Heart left ventricle (tissue), 16 donors: ENCODE data around the gene SLC5A9. TPM values are rescaled to one million over a fixed set of nuclear protein-coding genes. Genes with fewer than 3 reads are reported as not detected.

Source experiments
- ATAC-seq, 4 donors: fragments of 200-7000 bp; cut with Tn5 transposase; one replicate each; pipeline ENCODE4 v1.9.1; 2020 to 2022; ENCODE audit warnings: moderate library complexity in 4 of 4, mild to moderate bottlenecking in 3 of 4, moderate number of reproducible peaks in 1 of 4
- DNase-seq, 5 donors: peaks; one replicate each; pipeline ENCODE4 v3.0.0-alpha.2; 2020
- H3K27ac ChIP-seq, 12 donors: fragments of 200-600 bp; sonication (generic) in 4 of 12; one replicate each; pipeline versions ENCODE4 v1.5.0 to v1.8.0; 2016 to 2022; ENCODE audit warnings: mild to moderate bottlenecking in 2 of 12
- H3K27me3 ChIP-seq, 9 donors: fragments of 200-600 bp; sonication (generic) in 2 of 9; one replicate each; pipeline versions ENCODE4 v1.5.1 to v1.8.0; 2016 to 2022; ENCODE audit warnings: mild to moderate bottlenecking in 3 of 9
- H3K36me3 ChIP-seq, 9 donors: fragments of 200-600 bp; sonication (generic) in 2 of 9; one replicate each; pipeline versions ENCODE4 v1.5.0 to v1.8.0; 2018 to 2022; ENCODE audit warnings: mild to moderate bottlenecking in 2 of 9
- H3K4me1 ChIP-seq, 12 donors: fragments of 200-600 bp; sonication (generic) in 4 of 12; one replicate each; pipeline versions ENCODE4 v1.5.0 to v1.8.0; 2016 to 2022; ENCODE audit warnings: mild to moderate bottlenecking in 3 of 12
- H3K4me3 ChIP-seq, 12 donors: fragments of 200-600 bp; sonication (generic) in 4 of 12; one replicate each; pipeline versions ENCODE4 v1.5.0 to v1.8.0; 2017 to 2022; ENCODE audit warnings: mild to moderate bottlenecking in 9 of 12, moderate library complexity in 4 of 12
- H3K9me3 ChIP-seq, 12 donors: fragments of 200-600 bp; sonication (generic) in 4 of 12; one replicate each; pipeline versions ENCODE4 v1.5.0 to v1.8.0; 2016 to 2022; ENCODE audit warnings: mild to moderate bottlenecking in 1 of 12
- CTCF ChIP-seq, 12 donors: fragments of 200-600 bp; sonication (generic) in 4 of 12; IDR thresholded peaks; one replicate each; pipeline versions ENCODE4 v1.5.0 to v1.8.0; 2018 to 2022; ENCODE audit warnings: antibody characterized with exemption in 12 of 12, mild to moderate bottlenecking in 5 of 12
- POLR2A ChIP-seq, 2 donors: fragments of 450-650 bp; IDR thresholded peaks; one replicate each; pipeline ENCODE4 v1.6.1; 2017; ENCODE audit warnings: antibody characterized with exemption in 2 of 2, mild to moderate bottlenecking in 2 of 2, moderate library complexity in 2 of 2
- WGBS, 4 donors: extraction: QIAGEN DNeasy Blood & Tissue Kit in 2 of 4; methylation state at CpG; one replicate each; pipeline versions ENCODE4 v1.1.5 to v1.1.7; 2013 to 2018; 5-methylcytosine and 5-hydroxymethylcytosine counted together
- intact Hi-C, 10 donors: fragments of 100-400 bp; cut with DNase I; formaldehyde crosslinking; loops; one replicate each; pipeline versions ENCODE4 v1.11.1 to v1.14.2; 2022
- polyA plus RNA-seq, 2 donors: library from polyadenylated mRNA; stranded (reverse); fragments of 200-250 nt; gene quantifications; one replicate each; pipeline ENCODE4 v1.2.3, GENCODE V29; 2013
- total RNA-seq, 9 donors: library from RNA; depleted of rRNA in 2 of 9; stranded (reverse); fragments of >200 nt in 2 of 9; fragmentation: NEBNext Ultra II Directional in 3 of 9; extraction: Animal tissue kit (Norgen Biotek cat#: 25700) in 3 of 9; gene quantifications; one replicate each; pipeline versions ENCODE4 v1.1.0 to v1.2.4, GENCODE V29; 2016 to 2023
- donor health status: ischemic (EF 13 %, LVEDD 7.1; RV severe dilation, severe dysfunction).
- donor health status: healthy with polysubstance abuse.
- donor health status: DM: no; HTN: yes; CAD: no.
- donor health status: DM: no; HTN: no; CAD: no.
- donor health status: ischemic (EF 25% LVEDD 6.9; RV normal size, moderate dysfunction).
- donor health status: ischemic (EF 25% LVEDD 5.7; RV mildly dilated, moderate dysfunction).
- donor health status: healthy.
- donor health status: DM: yes; HTN: yes; CAD: no.
- donor health status: ischemic (EF 35%, LVEDD 5.7; RV mildly dilated, moderate dysfunction).
- donor health status: nonischemic (EF 11% LVEDD 7.7; RV severe dilation, severe dysfunction).
- donor health status: DM: yes; HTN: yes; CAD: no.
- donor health status: PGD.
- donor health status: ischemic (EF 29% LVEDD 5.4; RV normal size, mild dysfunction).
- donor health status: nonischemic (EF 23%, LVEDD 6.1; RV moderate dilation, normal function).

SLC5A9 gene
- total and polyA plus RNA-seq, 11 donors: 0.04 to 0.67 (median 0.17) TPM; not detected in 3

- intact Hi-C loops: loop anchor here in 1 of 10 donors (10.0 kb wide), 1 partner anchor 1047 kb away; no protein-coding TSS in a partner anchor
- TF ChIP-seq POLR2A (IDR thresholded peaks at IDR 0.05) (no peak), CTCF (IDR thresholded peaks at IDR 0.05) (no peak)
- H3K4me3 ChIP-seq: no peak overlapping the region
- no peaks in the 10 kb centered on the region for H3K4me1 ChIP-seq
- H3K27me3 ChIP-seq: peaks cover 0 to 5% (median 0%) of the 10 kb centered on the region in 9 donors
- H3K9me3 ChIP-seq: no peaks in the 10 kb centered on the region
- H3K27ac ChIP-seq: no peak overlapping the region
- no peak for DNase-seq
- no peaks in the 10 kb centered on the region for H3K36me3 ChIP-seq
- no peak for ATAC-seq
- 88 to 95% (median 93%) methylated on average over 3 of the region's 3 CpGs for WGBS, 4 donors
These were observed 859 bp upstream of the SLC5A9 start for GRCh38 chr1:48221657-48222056.

- peaks cover 0 to 5% (median 0%) of the 10 kb centered on the region in 9 donors for H3K27me3 ChIP-seq
- 63 to 68% (median 65%) methylated on average over 6 to 7 of the region's 7 CpGs for WGBS, 4 donors
- H3K4me1 ChIP-seq: peaks cover 0 to 13% (median 0%) of the 10 kb centered on the region in 12 donors
- DNase-seq (no peak), ATAC-seq (no peak)
- H3K9me3 ChIP-seq: no peaks in the 10 kb centered on the region
- no peak overlapping the region for H3K4me3 ChIP-seq
- H3K36me3 ChIP-seq: no peaks in the 10 kb centered on the region
- intact Hi-C loops: loop anchor here in 1 of 10 donors (10.0 kb wide), 1 partner anchor 1049 kb away; no protein-coding TSS in a partner anchor
- no peak for TF ChIP-seq CTCF (IDR thresholded peaks at IDR 0.05)
- TF ChIP-seq POLR2A (IDR thresholded peaks at IDR 0.05): no peak
- H3K27ac ChIP-seq: no peak overlapping the region
These were observed 1.1 kb downstream of the SLC5A9 start for GRCh38 chr1:48223366-48224240.

GRCh38 chr1:48224791-48225190 lies 2.3 kb downstream of the SLC5A9 start:
- H3K4me3 ChIP-seq: no peak overlapping the region
- ATAC-seq (no peak), DNase-seq (no peak)
- intact Hi-C loops: loop anchor here in 1 of 10 donors (10.0 kb wide), 1 partner anchor 1050 kb away; no protein-coding TSS in a partner anchor
- peaks cover 0 to 17% (median 0%) of the 10 kb centered on the region in 12 donors for H3K4me1 ChIP-seq
- WGBS, 4 donors: 93 to 96% (median 94%) methylated on average over 6 of the region's 6 CpGs
- H3K36me3 ChIP-seq: no peaks in the 10 kb centered on the region
- H3K27me3 ChIP-seq: peaks cover 0 to 5% (median 0%) of the 10 kb centered on the region in 9 donors
- no peak for TF ChIP-seq POLR2A (IDR thresholded peaks at IDR 0.05)
- TF ChIP-seq CTCF (IDR thresholded peaks at IDR 0.05): no peak
- no peaks in the 10 kb centered on the region for H3K9me3 ChIP-seq
- H3K27ac ChIP-seq: no peak overlapping the region

GRCh38 chr1:48225579-48225978 lies 3.1 kb downstream of the SLC5A9 start:
- intact Hi-C loops: loop anchor here in 1 of 10 donors (10.0 kb wide), 1 partner anchor 1051 kb away; no protein-coding TSS in a partner anchor
- no peaks in the 10 kb centered on the region for H3K9me3 ChIP-seq
- WGBS, 4 donors: 75 to 93% (median 80%) methylated on average over 6 of the region's 6 CpGs

More at GRCh38 chr1:48225579-48225978, 3.1 kb downstream of the SLC5A9 start:
- Histone ChIP-seq H3K4me1 (peaks cover 0 to 17% (median 0%) of the 10 kb centered on the region in 12 donors), H3K36me3 (no peaks in the 10 kb centered on the region), H3K4me3 (no peak overlapping the region), H3K27me3 (peaks cover 0 to 5% (median 0%) of the 10 kb centered on the region in 9 donors), H3K27ac (no peak overlapping the region)
- DNase-seq (no peak), ATAC-seq (no peak)
- TF ChIP-seq CTCF (IDR thresholded peaks at IDR 0.05) (no peak), POLR2A (IDR thresholded peaks at IDR 0.05) (no peak)
